ENCODE results near the gene ABLIM2.
A peak's percentile ranks its signal among the peaks of the same experiment; 100 is the strongest.

The ABLIM2 gene

GRCh38 chr4:8158710-8159536 lies at the start of gene ABLIM2:
Gene ABLIM2 (minus strand): TSS chr4:8158813. CDS start chr4:8158689, 124 bp downstream.
- H3K36me3 ChIP-seq (ENCODE audit: control insufficient read depth, insufficient read depth, low read length): no peaks in the 10 kb centered on the region
- H3K27ac ChIP-seq (ENCODE audit: low read depth, low read length): peak within 1 kb of the TSS; percentile 21
- H3K4me3 ChIP-seq (ENCODE audit: low read length): peak within 1 kb of the TSS; percentile 88

GRCh38 chr4:8207314-8207713 lies 48.7 kb upstream of the ABLIM2 start:
- H3K4me3 ChIP-seq (ENCODE audit: low read length): no peak overlapping the region
- no peaks in the 10 kb centered on the region for H3K36me3 ChIP-seq (ENCODE audit: control insufficient read depth, insufficient read depth, low read length)
- H3K27ac ChIP-seq (ENCODE audit: low read depth, low read length): no peak overlapping the region
- no peaks in the 10 kb centered on the region for H3K27me3 ChIP-seq (ENCODE audit: control insufficient read depth, insufficient read depth, low read length)
- H3K4me1 ChIP-seq (ENCODE audit: control insufficient read depth, insufficient read depth, low read length): no peaks in the 10 kb centered on the region
- no peak overlapping the region for H3K9ac ChIP-seq (ENCODE audit: low read length)

More at GRCh38 chr4:8158710-8159536, at the start of gene ABLIM2:
- Histone ChIP-seq H3K9ac (ENCODE audit: low read length) (peak within 1 kb of the TSS; percentile 81), H3K27me3 (ENCODE audit: control insufficient read depth, insufficient read depth, low read length) (no peaks in the 10 kb centered on the region), H3K4me1 (ENCODE audit: control insufficient read depth, insufficient read depth, low read length) (peaks cover 4% of the 10 kb centered on the region)

GRCh38 chr4:8205749-8206611 lies 47.4 kb upstream of the ABLIM2 start:
- Histone ChIP-seq H3K4me1 (ENCODE audit: control insufficient read depth, insufficient read depth, low read length) (no peaks in the 10 kb centered on the region), H3K27me3 (ENCODE audit: control insufficient read depth, insufficient read depth, low read length) (no peaks in the 10 kb centered on the region), H3K36me3 (ENCODE audit: control insufficient read depth, insufficient read depth, low read length) (no peaks in the 10 kb centered on the region), H3K27ac (ENCODE audit: low read depth, low read length) (no peak overlapping the region), H3K4me3 (ENCODE audit: low read length) (no peak overlapping the region), H3K9ac (ENCODE audit: low read length) (no peak overlapping the region)

- Histone ChIP-seq H3K4me1 (ENCODE audit: control insufficient read depth, insufficient read depth, low read length) (no peaks in the 10 kb centered on the region), H3K9ac (ENCODE audit: low read length) (no peak overlapping the region), H3K27ac (ENCODE audit: low read depth, low read length) (no peak overlapping the region), H3K27me3 (ENCODE audit: control insufficient read depth, insufficient read depth, low read length) (no peaks in the 10 kb centered on the region), H3K36me3 (ENCODE audit: control insufficient read depth, insufficient read depth, low read length) (no peaks in the 10 kb centered on the region), H3K4me3 (ENCODE audit: low read length) (no peak overlapping the region)
Measured at GRCh38 chr4:8205241-8205707, 46.7 kb upstream of the ABLIM2 start.

GRCh38 chr4:8204576-8205227 lies 46.1 kb upstream of the ABLIM2 start:
- Histone ChIP-seq H3K4me1 (ENCODE audit: control insufficient read depth, insufficient read depth, low read length) (no peaks in the 10 kb centered on the region), H3K4me3 (ENCODE audit: low read length) (no peak overlapping the region)

GRCh38 chr4:8203817-8204216 lies 45.2 kb upstream of the ABLIM2 start:
- no peak overlapping the region for H3K27ac ChIP-seq (ENCODE audit: low read depth, low read length)
- H3K4me1 ChIP-seq (ENCODE audit: control insufficient read depth, insufficient read depth, low read length): no peaks in the 10 kb centered on the region
- H3K4me3 ChIP-seq (ENCODE audit: low read length): no peak overlapping the region
- H3K36me3 ChIP-seq (ENCODE audit: control insufficient read depth, insufficient read depth, low read length): no peaks in the 10 kb centered on the region
- no peaks in the 10 kb centered on the region for H3K27me3 ChIP-seq (ENCODE audit: control insufficient read depth, insufficient read depth, low read length)
- H3K9ac ChIP-seq (ENCODE audit: low read length): no peak overlapping the region

More at GRCh38 chr4:8204576-8205227, 46.1 kb upstream of the ABLIM2 start:
- no peaks in the 10 kb centered on the region for H3K27me3 ChIP-seq (ENCODE audit: control insufficient read depth, insufficient read depth, low read length)
- H3K9ac ChIP-seq (ENCODE audit: low read length): no peak overlapping the region
- H3K27ac ChIP-seq (ENCODE audit: low read depth, low read length): no peak overlapping the region
- H3K36me3 ChIP-seq (ENCODE audit: control insufficient read depth, insufficient read depth, low read length): no peaks in the 10 kb centered on the region

GRCh38 chr4:8203052-8203401 lies 44.4 kb upstream of the ABLIM2 start:
- H3K27me3 ChIP-seq (ENCODE audit: control insufficient read depth, insufficient read depth, low read length): no peaks in the 10 kb centered on the region
- no peaks in the 10 kb centered on the region for H3K4me1 ChIP-seq (ENCODE audit: control insufficient read depth, insufficient read depth, low read length)
- H3K9ac ChIP-seq (ENCODE audit: low read length): no peak overlapping the region
- no peak overlapping the region for H3K27ac ChIP-seq (ENCODE audit: low read depth, low read length)
- H3K4me3 ChIP-seq (ENCODE audit: low read length): no peak overlapping the region
- H3K36me3 ChIP-seq (ENCODE audit: control insufficient read depth, insufficient read depth, low read length): no peaks in the 10 kb centered on the region

GRCh38 chr4:8202108-8203051 lies 43.8 kb upstream of the ABLIM2 start:
- Histone ChIP-seq H3K4me1 (ENCODE audit: control insufficient read depth, insufficient read depth, low read length) (no peaks in the 10 kb centered on the region), H3K36me3 (ENCODE audit: control insufficient read depth, insufficient read depth, low read length) (no peaks in the 10 kb centered on the region), H3K27me3 (ENCODE audit: control insufficient read depth, insufficient read depth, low read length) (no peaks in the 10 kb centered on the region), H3K9ac (ENCODE audit: low read length) (no peak overlapping the region), H3K27ac (ENCODE audit: low read depth, low read length) (no peak overlapping the region), H3K4me3 (ENCODE audit: low read length) (peak overlapping the region; percentile 10)

- Histone ChIP-seq H3K27ac (ENCODE audit: low read depth, low read length) (no peak overlapping the region), H3K36me3 (ENCODE audit: control insufficient read depth, insufficient read depth, low read length) (no peaks in the 10 kb centered on the region), H3K27me3 (ENCODE audit: control insufficient read depth, insufficient read depth, low read length) (no peaks in the 10 kb centered on the region), H3K4me3 (ENCODE audit: low read length) (peak overlapping the region; percentile 50), H3K4me1 (ENCODE audit: control insufficient read depth, insufficient read depth, low read length) (no peaks in the 10 kb centered on the region), H3K9ac (ENCODE audit: low read length) (no peak overlapping the region)
Measured at GRCh38 chr4:8201321-8201781, 42.7 kb upstream of the ABLIM2 start.

GRCh38 chr4:8200302-8200975 lies 41.8 kb upstream of the ABLIM2 start:
- peak overlapping the region; percentile 41 for H3K27ac ChIP-seq (ENCODE audit: low read depth, low read length)
- no peaks in the 10 kb centered on the region for H3K4me1 ChIP-seq (ENCODE audit: control insufficient read depth, insufficient read depth, low read length)
- no peaks in the 10 kb centered on the region for H3K36me3 ChIP-seq (ENCODE audit: control insufficient read depth, insufficient read depth, low read length)
- H3K27me3 ChIP-seq (ENCODE audit: control insufficient read depth, insufficient read depth, low read length): no peaks in the 10 kb centered on the region
- peak overlapping the region; percentile 50 for H3K4me3 ChIP-seq (ENCODE audit: low read length)
- H3K9ac ChIP-seq (ENCODE audit: low read length): peak overlapping the region; percentile 40

All from rectal smooth muscle tissue (tissue), 1 donor.